Parietal lobe (tissue), 2 donors: ENCODE data around the gene HAO1. TPM values are rescaled to one million over a fixed set of nuclear protein-coding genes. Genes with fewer than 3 reads are reported as not detected.

Source experiments
- small RNA-seq: library from RNA; depleted of rRNA; stranded (forward); fragments of <200 nt; gene quantifications from one replicate; pipeline ENCODE3, GENCODE V24; 2014; ENCODE audit warnings: low replicate concordance
- total RNA-seq: library from RNA; depleted of rRNA; stranded (reverse); fragments of >200 nt; gene quantifications from one replicate; pipeline ENCODE4 v1.2.3, GENCODE V29; 2014

The HAO1 gene
- not detected for total RNA-seq

DNA sequence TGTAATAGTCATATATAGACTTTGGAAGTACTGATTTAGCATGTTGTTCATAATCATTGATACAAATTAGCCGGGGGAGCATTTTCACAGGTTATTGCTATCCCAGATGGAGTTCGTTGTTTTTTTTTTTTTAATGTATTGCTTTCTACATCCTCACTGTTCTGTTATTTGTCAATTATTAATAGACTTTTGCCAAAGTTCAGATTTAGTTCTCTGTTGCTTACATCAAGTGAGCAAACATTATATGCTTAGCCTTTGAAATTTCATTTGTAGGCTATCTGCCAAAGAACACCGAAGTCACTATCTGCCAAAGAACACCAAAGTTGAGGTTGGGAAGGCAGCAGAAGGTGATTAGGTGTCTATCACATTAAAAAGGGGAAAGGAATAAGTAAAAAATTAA, at the start of gene HAO1:
TSS of gene HAO1 (minus strand) at position 118 of the 400 bp plus-strand sequence. CDS start at position 82, 36 bp downstream.

Small RNA genes within 50 kb of the gene (small RNA-seq; reads per million reads assigned to genes)
- not detected for gene AL021879.1

Other genes starting within 250 kb of the HAO1 start
- gene TMX4, start 79.3 kb upstream of the HAO1 start, total RNA-seq: 30.4 TPM
- gene PLCB1, start 191.8 kb upstream of the HAO1 start, total RNA-seq: 115 TPM